ENCODE data around the gene ZPBP. TPM values are rescaled to one million over a fixed set of nuclear protein-coding genes. Genes with fewer than 3 reads are reported as not detected.

ZPBP gene
- total and polyA plus RNA-seq, 2 of the 4 experiments (the other 2 are of a cell fraction), result not detected

GRCh38 chr7:50119815-50120637 lies 27.0 kb upstream of the ZPBP start:
- no peak for DNase-seq
- no TSS peak for BruUV-seq (replicated peaks)
- intact Hi-C loops (cut with micrococcal nuclease), result no loop called here

More at GRCh38 chr7:50119815-50120637, 27.0 kb upstream of the ZPBP start:
- Histone ChIP-seq H3K18ac (ENCODE audit: low read depth, low read length) (no peak overlapping the region), H3K4ac (ENCODE audit: low read depth, low read length) (no peak overlapping the region), H3K14ac (replicated peaks; ENCODE audit: low read depth, low read length) (no peak overlapping the region), H2BK5ac (ENCODE audit: low read depth, low read length, poor library complexity, severe bottlenecking) (no peak overlapping the region), H4K8ac (ENCODE audit: low read depth in 2 of 2, low read length in 2 of 2) (no peak overlapping the region), H2BK20ac (ENCODE audit: low read depth, low read length) (no peak overlapping the region), H3K4me1 (ENCODE audit: control insufficient read depth, insufficient read depth, low read length) (no peaks in the 10 kb centered on the region), H3K79me1 (ENCODE audit: low read depth in 1 of 2, low read length in 2 of 2) (no peaks in the 10 kb centered on the region), H2BK15ac (ENCODE audit: low read depth, low read length) (no peak overlapping the region), H3K4me2 (ENCODE audit: low read depth, low read length) (no peak overlapping the region), H3K27ac (ENCODE audit: insufficient read depth, low read length) (no peak overlapping the region), H3K4me3 (ENCODE audit: insufficient read depth, low read depth, low read length) (no peak overlapping the region), H4K91ac (ENCODE audit: insufficient read depth, low read depth, low read length) (no peak overlapping the region), H3K9me1 (ENCODE audit: insufficient read depth, low read length) (no peaks in the 10 kb centered on the region), H3K23ac (ENCODE audit: low read depth, low read length) (no peak overlapping the region), H3K36me3 (ENCODE audit: control insufficient read depth, insufficient read depth, low read length) (no peaks in the 10 kb centered on the region), H4K20me1 (ENCODE audit: insufficient read depth, low read length) (no peaks in the 10 kb centered on the region), H2AFZ (replicated peaks; ENCODE audit: low read length, poor library complexity) (no peak overlapping the region), H2AK9ac (replicated peaks; ENCODE audit: low read depth, low read length, poor library complexity) (no peak overlapping the region), H2BK120ac (ENCODE audit: low read depth, low read length) (no peak overlapping the region), H3K56ac (ENCODE audit: extremely low read depth, insufficient read depth, low read length) (no peak overlapping the region), H4K5ac (ENCODE audit: low read depth, low read length) (no peak overlapping the region), H3K27me3 (ENCODE audit: control insufficient read depth, insufficient read depth, low read length) (no peaks in the 10 kb centered on the region), H3K9me3 (ENCODE audit: control insufficient read depth, insufficient read depth, low read length) (no peaks in the 10 kb centered on the region), H2AK5ac (ENCODE audit: low read depth, low read length) (no peak overlapping the region), H3K9ac (ENCODE audit: low read depth, low read length) (no peak overlapping the region)
- ATAC-seq (ENCODE audit: low read depth), result no peak
- no CpG with 5 or more reads among the region's 9 CpGs for WGBS, 2 experiments (ENCODE audit: extremely low coverage in 2 of 2, insufficient read length in 1 of 2)
- dilution Hi-C loops (cut with HindIII; ENCODE audit: low sequenced_read_pairs, unreplicated experiment) (no loop called here), in situ Hi-C loops (cut with MboI; ENCODE audit: low sequenced_read_pairs) (no loop called here)
- TF ChIP-seq ELK1 (IDR thresholded peaks at IDR 0.05; ENCODE audit: borderline replicate concordance, low read depth, low read length), result no peak
- no peak for TF ChIP-seq SMC3 (IDR thresholded peaks at IDR 0.05; ENCODE audit: low read depth, low read length)
- no peak for TF ChIP-seq MAFK (IDR thresholded peaks at IDR 0.05; ENCODE audit: low read depth, low read length)
- no peak for TF ChIP-seq RFX5 (IDR thresholded peaks at IDR 0.05; ENCODE audit: low read depth, low read length)
- TF ChIP-seq FOS (IDR thresholded peaks at IDR 0.05; ENCODE audit: low read depth, low read length), result no peak
- TF ChIP-seq CEBPB (IDR thresholded peaks at IDR 0.05; ENCODE audit: low read depth, low read length), result no peak
- TF ChIP-seq, protein P1, sequence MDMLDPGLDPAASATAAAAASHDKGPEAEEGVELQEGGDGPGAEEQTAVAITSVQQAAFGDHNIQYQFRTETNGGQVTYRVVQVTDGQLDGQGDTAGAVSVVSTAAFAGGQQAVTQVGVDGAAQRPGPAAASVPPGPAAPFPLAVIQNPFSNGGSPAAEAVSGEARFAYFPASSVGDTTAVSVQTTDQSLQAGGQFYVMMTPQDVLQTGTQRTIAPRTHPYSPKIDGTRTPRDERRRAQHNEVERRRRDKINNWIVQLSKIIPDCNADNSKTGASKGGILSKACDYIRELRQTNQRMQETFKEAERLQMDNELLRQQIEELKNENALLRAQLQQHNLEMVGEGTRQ (IDR thresholded peaks at IDR 0.05; ENCODE audit: low read depth, low read length), result no peak
- no peak for TF ChIP-seq RCOR1 (IDR thresholded peaks at IDR 0.05; ENCODE audit: insufficient replicate concordance, low read length)
- TF ChIP-seq MXI1 (IDR thresholded peaks at IDR 0.05; ENCODE audit: borderline replicate concordance, low read depth, low read length), result no peak
- TF ChIP-seq NFE2L2 (IDR thresholded peaks at IDR 0.05; ENCODE audit: low read depth, low read length), result no peak
- TF ChIP-seq MAZ (IDR thresholded peaks at IDR 0.05; ENCODE audit: borderline replicate concordance, low read depth, low read length), result no peak
- TF ChIP-seq CTCF (conservative IDR thresholded peaks at IDR 0.05; ENCODE audit: low read depth, low read length), result no peak
- no peak for TF ChIP-seq BHLHE40 (IDR thresholded peaks at IDR 0.05; ENCODE audit: low read depth, low read length)
- no peak for TF ChIP-seq RAD21 (IDR thresholded peaks at IDR 0.05; ENCODE audit: low read length)
- no peak for TF ChIP-seq CHD1 (IDR thresholded peaks at IDR 0.05; ENCODE audit: low read depth, low read length)
- no peak for TF ChIP-seq POLR2A (IDR thresholded peaks at IDR 0.05; ENCODE audit: low read depth, low read length)
- ChIA-PET POLR2A (ENCODE audit: unreplicated experiment) (no interaction called here), CTCF (interaction anchor here (0.7 kb wide), 1 partner anchor 698 kb away, joined by 3 read pairs; no protein-coding TSS in a partner anchor)

Data from IMR-90 (cell line).